DND-41 (cell line): ENCODE results near the gene CASS4.
"Not testable (repeated sequence)": the region's sequence is repeated elsewhere in the genome, so short reads cannot be mapped to it uniquely, and the experiment has no call there.

Source experiments
- ATAC-seq: fragments of 200-7000 bp; cut with Tn5 transposase; 3 replicates; pipeline ENCODE4 v1.9.1; 2021; ENCODE audit warnings: low read depth; ENCODE audit not compliant: insufficient read depth
- DNase-seq: peaks from one replicate; pipeline ENCODE4 v3.0.0-alpha.2; 2020
- H2AFZ ChIP-seq: 2 replicates; pipeline ENCODE4 v1.6.0; 2012; ENCODE audit warnings: low read depth, low read length
- H3K27ac ChIP-seq: 2 replicates; pipeline ENCODE4 v1.5.1; 2012; ENCODE audit warnings: low read length, inconsistent platforms
- H3K27me3 ChIP-seq: fragments of 200-600 bp; sonication (generic); 2 replicates; pipeline ENCODE4 v1.6.0; 2012; ENCODE audit warnings: low read length, mild to moderate bottlenecking, inconsistent platforms; ENCODE audit not compliant: insufficient read depth, poor library complexity
- H3K36me3 ChIP-seq: 2 replicates; pipeline ENCODE4 v1.5.1; 2012; ENCODE audit warnings: low read length, inconsistent platforms; ENCODE audit not compliant: insufficient read depth
- H3K4me1 ChIP-seq: 2 replicates; pipeline ENCODE4 v1.5.1; 2012; ENCODE audit warnings: mild to moderate bottlenecking, low read length; ENCODE audit not compliant: insufficient read depth
- H3K4me2 ChIP-seq: 2 replicates; pipeline ENCODE4 v1.6.0; 2012; ENCODE audit warnings: mild to moderate bottlenecking, moderate library complexity, low read length, inconsistent platforms; ENCODE audit not compliant: insufficient read depth
- H3K4me3 ChIP-seq, 2 experiments: fragments of 200-600 bp in 1 of 2; shearing (Covaris generic) in 1 of 2; 2 replicates each; pipeline ENCODE4 v1.5.1; 2012 to 2016; ENCODE audit warnings: inconsistent platforms in 2 of 2, low read length in 2 of 2, mild to moderate bottlenecking in 2 of 2, low read depth in 1 of 2, moderate library complexity in 1 of 2
- H3K79me2 ChIP-seq: 2 replicates; pipeline ENCODE4 v1.6.0; 2012; ENCODE audit warnings: low read length, inconsistent platforms; ENCODE audit not compliant: insufficient read depth
- H3K9ac ChIP-seq: 2 replicates; pipeline ENCODE4 v1.6.0; 2012; ENCODE audit warnings: low read depth, mild to moderate bottlenecking, inconsistent platforms, low read length, moderate library complexity
- H3K9me3 ChIP-seq: 2 replicates; pipeline ENCODE4 v1.5.1; 2012; ENCODE audit warnings: low read length, moderate library complexity, mild to moderate bottlenecking, inconsistent platforms; ENCODE audit not compliant: insufficient read depth, severe bottlenecking
- H4K20me1 ChIP-seq: 2 replicates; pipeline ENCODE4 v1.6.0; 2012; ENCODE audit warnings: low read length; ENCODE audit not compliant: insufficient read depth
- EZH2 ChIP-seq: IDR thresholded peaks from 3 replicates; pipeline ENCODE4 v1.6.1; 2012; ENCODE audit warnings: borderline replicate concordance, low read depth, mild to moderate bottlenecking, moderate library complexity, low read length, inconsistent platforms; ENCODE audit not compliant: severe bottlenecking
- TF ChIP-seq, protein P1 (sequence below): IDR thresholded peaks from 2 replicates; pipeline ENCODE4 v1.5.1; 2012; ENCODE audit warnings: borderline replicate concordance, low read length, moderate library complexity, mild to moderate bottlenecking; ENCODE audit not compliant: poor library complexity, severe bottlenecking; ENCODE audit errors: extremely low read depth

Gene CASS4

DNA sequence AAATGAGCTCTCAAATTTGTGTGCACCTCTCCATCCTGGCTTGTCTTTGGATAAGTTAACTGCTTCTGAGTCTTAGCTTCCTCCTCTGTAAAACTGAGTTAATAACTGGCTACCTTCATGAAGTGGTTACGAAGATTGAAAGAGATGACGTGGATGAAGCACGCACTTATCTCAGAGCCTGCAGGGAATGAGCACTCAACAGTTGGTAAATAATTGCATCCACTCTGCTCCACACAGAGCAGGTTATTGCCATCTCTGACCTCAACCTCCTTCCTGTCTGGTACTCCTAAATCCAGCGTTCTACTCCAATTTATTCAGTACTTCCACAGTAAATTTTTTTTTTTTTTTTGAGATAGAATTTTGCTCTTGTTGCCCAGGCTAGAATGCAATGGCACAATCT lies 26.9 kb upstream of the CASS4 start:
- Histone ChIP-seq H3K9me3 (no peaks in the 10 kb centered on the region), H3K9ac (no peak overlapping the region), H4K20me1 (peaks cover 26% of the 10 kb centered on the region), H3K79me2 (peaks cover 89% of the 10 kb centered on the region), H3K27ac (no peak overlapping the region), H3K36me3 (peaks cover 96% of the 10 kb centered on the region), H3K4me3 (no peak overlapping the region), H2AFZ (no peak overlapping the region), H3K27me3 (no peaks in the 10 kb centered on the region), H3K4me2 (no peak overlapping the region), H3K4me1 (peaks cover 37% of the 10 kb centered on the region)
- DNase-seq (no peak), ATAC-seq (no peak)
- TF ChIP-seq, protein P1, sequence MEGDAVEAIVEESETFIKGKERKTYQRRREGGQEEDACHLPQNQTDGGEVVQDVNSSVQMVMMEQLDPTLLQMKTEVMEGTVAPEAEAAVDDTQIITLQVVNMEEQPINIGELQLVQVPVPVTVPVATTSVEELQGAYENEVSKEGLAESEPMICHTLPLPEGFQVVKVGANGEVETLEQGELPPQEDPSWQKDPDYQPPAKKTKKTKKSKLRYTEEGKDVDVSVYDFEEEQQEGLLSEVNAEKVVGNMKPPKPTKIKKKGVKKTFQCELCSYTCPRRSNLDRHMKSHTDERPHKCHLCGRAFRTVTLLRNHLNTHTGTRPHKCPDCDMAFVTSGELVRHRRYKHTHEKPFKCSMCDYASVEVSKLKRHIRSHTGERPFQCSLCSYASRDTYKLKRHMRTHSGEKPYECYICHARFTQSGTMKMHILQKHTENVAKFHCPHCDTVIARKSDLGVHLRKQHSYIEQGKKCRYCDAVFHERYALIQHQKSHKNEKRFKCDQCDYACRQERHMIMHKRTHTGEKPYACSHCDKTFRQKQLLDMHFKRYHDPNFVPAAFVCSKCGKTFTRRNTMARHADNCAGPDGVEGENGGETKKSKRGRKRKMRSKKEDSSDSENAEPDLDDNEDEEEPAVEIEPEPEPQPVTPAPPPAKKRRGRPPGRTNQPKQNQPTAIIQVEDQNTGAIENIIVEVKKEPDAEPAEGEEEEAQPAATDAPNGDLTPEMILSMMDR, result no peak
- TF ChIP-seq EZH2, result no peak

DNA sequence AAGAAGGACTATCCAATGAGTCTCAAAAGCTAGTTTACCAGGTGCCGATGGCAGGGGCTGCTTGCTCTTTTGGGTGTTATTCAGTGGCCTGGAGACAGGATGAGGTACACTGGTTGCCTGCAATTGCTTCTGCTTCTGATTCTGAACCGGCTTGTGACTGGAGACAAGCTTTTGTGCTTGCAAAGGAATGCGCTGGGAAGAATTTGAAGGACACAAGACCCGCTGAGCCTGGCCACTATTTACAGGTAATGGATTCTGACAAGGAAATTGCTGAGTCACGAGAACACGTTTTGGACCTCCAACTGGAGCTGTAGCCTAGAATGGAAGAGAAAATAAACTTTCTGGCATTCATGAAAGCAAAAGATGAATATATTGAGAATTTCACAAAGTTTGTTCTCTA lies 25.8 kb upstream of the CASS4 start:
- Histone ChIP-seq H3K79me2 (peaks cover 91% of the 10 kb centered on the region), H3K9me3 (no peaks in the 10 kb centered on the region), H3K4me3 (no peak overlapping the region), H3K27me3 (no peaks in the 10 kb centered on the region), H3K4me2 (no peak overlapping the region), H4K20me1 (peaks cover 23% of the 10 kb centered on the region), H2AFZ (no peak overlapping the region), H3K36me3 (peaks cover 91% of the 10 kb centered on the region), H3K4me1 (peaks cover 48% of the 10 kb centered on the region), H3K27ac (no peak overlapping the region), H3K9ac (no peak overlapping the region)
- no peak for DNase-seq
- TF ChIP-seq EZH2, result no peak
- TF ChIP-seq, protein P1, result no peak
- ATAC-seq, result no peak

DNA sequence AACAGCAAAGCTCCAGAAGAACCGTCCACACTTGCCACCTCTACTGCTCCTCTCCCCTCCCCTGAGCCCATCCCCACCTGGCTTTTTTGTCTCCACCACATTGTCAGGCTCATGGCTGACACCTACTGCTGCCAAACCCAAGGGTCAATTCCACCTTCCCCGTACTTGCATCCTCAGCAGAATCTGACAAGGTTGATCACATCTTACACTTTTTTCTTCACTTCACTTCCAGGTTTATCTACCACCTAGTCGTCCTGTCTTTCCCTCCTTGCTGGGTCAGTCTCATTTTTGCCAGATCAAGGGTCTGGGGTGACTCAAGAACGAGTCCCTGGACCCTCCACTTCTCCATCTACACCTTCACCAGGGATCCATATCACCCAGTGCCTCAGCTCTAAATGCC lies 23.2 kb upstream of the CASS4 start:
- Histone ChIP-seq H3K4me2 (peak overlapping the region; percentile 77; the same call in 1 of the 2 replicates), H3K9ac (no peak overlapping the region), H3K4me3 (no peak overlapping the region), H3K79me2 (peaks cover 90% of the 10 kb centered on the region), H3K9me3 (no peaks in the 10 kb centered on the region), H3K27me3 (no peaks in the 10 kb centered on the region), H4K20me1 (peaks cover 12% of the 10 kb centered on the region; the same call in 1 of the 2 replicates), H3K27ac (no peak overlapping the region), H3K36me3 (peaks cover 65% of the 10 kb centered on the region), H3K4me1 (peaks cover 48% of the 10 kb centered on the region), H2AFZ (no peak overlapping the region)
- ATAC-seq (no peak), DNase-seq (no peak)
- TF ChIP-seq, protein P1, result no peak
- TF ChIP-seq EZH2, result no peak

DNA sequence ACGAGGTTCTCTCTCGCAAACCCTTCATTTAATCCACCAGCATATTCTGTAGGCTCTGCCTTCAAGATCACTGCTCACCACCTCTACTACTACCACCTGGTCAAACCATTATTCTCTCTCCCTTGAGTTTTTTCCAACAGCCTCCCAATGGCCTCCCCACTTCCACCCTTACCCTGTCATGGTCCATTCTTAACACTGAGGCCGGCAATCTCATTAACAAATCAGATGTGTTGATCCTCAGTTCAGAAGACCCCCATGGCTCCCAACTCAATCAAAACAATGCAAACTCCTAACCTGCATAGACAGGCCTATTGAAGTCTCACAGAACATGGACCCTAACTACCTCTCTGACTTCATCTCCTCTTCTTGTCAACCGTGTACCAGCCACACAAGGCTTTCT lies 22.3 kb upstream of the CASS4 start:
- no peak for ATAC-seq
- H3K4me3 ChIP-seq, result peak overlapping the region in 1 of 2 experiments; percentile 27; a peak in 2 of 4 replicates
- H3K27me3 ChIP-seq, result no peaks in the 10 kb centered on the region
- peak overlapping the region; percentile 8; the same call in 1 of the 2 replicates for H3K9ac ChIP-seq
- TF ChIP-seq, protein P1, result no peak
- TF ChIP-seq EZH2, result no peak
- no peak for DNase-seq
- no peaks in the 10 kb centered on the region for H3K9me3 ChIP-seq
- peaks cover 12% of the 10 kb centered on the region; the same call in 1 of the 2 replicates for H4K20me1 ChIP-seq
- H3K4me2 ChIP-seq, result peak overlapping the region; percentile 77
- H2AFZ ChIP-seq, result no peak overlapping the region
- peaks cover 90% of the 10 kb centered on the region for H3K79me2 ChIP-seq
- H3K36me3 ChIP-seq, result peaks cover 59% of the 10 kb centered on the region
- peak overlapping the region; percentile 32 for H3K27ac ChIP-seq
- H3K4me1 ChIP-seq, result peaks cover 57% of the 10 kb centered on the region

DNA sequence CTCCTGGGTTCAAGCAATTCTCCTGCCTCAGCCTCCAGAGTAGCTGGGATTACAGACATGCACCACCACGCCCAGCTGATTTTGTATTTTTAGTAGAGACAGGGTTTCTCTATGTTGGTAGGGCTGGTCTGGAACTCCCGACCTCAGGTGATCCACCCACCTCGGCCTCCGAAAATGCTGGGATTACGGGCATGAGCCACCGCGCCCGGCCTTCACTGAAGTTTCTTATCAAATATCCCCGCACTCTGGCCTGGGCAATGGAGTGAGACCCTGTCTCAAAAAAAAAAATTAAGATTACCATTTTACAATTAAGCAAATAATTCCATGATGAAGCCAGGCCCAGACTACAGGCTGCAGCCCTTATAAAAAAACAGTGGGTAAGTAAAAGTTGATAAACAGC lies 21.7 kb upstream of the CASS4 start:
- not testable (repeated sequence) for ATAC-seq, DNase-seq, H3K27me3 ChIP-seq, H3K9me3 ChIP-seq, H2AFZ ChIP-seq
- Histone ChIP-seq H3K4me3 (peak overlapping the region; percentile 68 to 81; a peak in 3 of 4 replicates), H3K36me3 (peaks cover 60% of the 10 kb centered on the region), H4K20me1 (peaks cover 17% of the 10 kb centered on the region), H3K4me2 (peak overlapping the region; percentile 77), H3K9ac (peak overlapping the region; percentile 84), H3K27ac (peak overlapping the region; percentile 97; the same call in 1 of the 2 replicates), H3K4me1 (peaks cover 63% of the 10 kb centered on the region), H3K79me2 (peaks cover 91% of the 10 kb centered on the region)
